GM19238 (cell line): ENCODE measurements around the gene POLR1G.

Source experiments
- DNase-seq: peaks from one replicate; pipeline ENCODE4 v3.0.0; 2011; ENCODE audit warnings: low spot score; ENCODE audit not compliant: insufficient read length

POLR1G gene, protein sequence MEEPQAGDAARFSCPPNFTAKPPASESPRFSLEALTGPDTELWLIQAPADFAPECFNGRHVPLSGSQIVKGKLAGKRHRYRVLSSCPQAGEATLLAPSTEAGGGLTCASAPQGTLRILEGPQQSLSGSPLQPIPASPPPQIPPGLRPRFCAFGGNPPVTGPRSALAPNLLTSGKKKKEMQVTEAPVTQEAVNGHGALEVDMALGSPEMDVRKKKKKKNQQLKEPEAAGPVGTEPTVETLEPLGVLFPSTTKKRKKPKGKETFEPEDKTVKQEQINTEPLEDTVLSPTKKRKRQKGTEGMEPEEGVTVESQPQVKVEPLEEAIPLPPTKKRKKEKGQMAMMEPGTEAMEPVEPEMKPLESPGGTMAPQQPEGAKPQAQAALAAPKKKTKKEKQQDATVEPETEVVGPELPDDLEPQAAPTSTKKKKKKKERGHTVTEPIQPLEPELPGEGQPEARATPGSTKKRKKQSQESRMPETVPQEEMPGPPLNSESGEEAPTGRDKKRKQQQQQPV

GRCh38 chr19:45406226-45407090, at the start of gene POLR1G:
TSS of gene POLR1G (plus strand) at chr19:45406644. CDS start at chr19:45406697, 53 bp downstream.
- peak; percentile 93 for DNase-seq

DNA sequence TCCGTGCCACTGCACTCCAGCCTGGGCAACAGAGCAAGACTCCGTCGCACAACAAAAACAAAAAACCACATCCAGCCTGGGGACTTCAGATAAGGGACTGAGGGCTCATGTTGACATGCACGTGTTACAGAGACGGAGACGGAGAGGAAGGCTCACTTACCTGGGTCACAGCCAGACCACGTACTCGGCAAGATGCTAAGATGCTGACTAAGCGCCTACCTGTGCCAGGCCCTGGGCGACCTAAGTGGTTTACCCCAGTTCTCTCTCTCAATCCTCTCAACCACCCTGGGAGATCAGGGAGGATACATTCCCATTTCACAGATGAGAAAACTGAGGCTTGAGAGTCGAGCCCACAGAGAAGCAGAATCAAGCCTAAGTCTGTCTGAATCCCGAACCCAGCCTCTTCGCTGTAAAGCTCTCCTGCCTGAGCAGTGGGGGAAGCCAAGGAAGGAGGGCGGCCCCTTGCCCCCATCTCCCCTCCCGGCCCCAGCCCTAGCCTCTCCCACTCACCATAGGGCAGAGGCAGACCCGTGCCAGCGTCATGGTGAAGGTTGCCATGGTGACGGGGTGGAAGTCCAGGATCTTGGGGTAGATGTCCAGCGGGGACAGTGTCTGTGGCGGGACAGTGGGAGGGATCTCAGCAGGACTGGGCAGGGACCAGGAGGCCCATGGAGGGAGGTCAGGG, 49.5 kb upstream of the POLR1G start:
- no peak for DNase-seq

DNA sequence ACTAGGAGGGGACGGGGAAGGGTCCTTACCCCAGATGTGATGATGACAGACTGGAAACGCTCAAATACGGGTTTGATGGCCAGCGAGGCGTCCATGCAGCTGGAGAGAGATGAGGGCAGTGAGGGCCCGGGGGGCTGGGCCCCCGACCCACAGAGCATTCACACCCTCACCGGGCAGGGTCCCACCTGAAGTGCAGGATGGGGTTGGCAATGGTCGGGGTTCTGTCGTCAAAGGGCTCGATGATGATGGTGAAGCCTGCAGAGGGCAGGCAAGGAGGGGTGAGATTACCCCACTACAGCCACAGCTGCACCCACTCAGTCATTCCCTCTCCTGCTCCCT, 49.0 kb upstream of the POLR1G start:
- DNase-seq = no peak

DNA sequence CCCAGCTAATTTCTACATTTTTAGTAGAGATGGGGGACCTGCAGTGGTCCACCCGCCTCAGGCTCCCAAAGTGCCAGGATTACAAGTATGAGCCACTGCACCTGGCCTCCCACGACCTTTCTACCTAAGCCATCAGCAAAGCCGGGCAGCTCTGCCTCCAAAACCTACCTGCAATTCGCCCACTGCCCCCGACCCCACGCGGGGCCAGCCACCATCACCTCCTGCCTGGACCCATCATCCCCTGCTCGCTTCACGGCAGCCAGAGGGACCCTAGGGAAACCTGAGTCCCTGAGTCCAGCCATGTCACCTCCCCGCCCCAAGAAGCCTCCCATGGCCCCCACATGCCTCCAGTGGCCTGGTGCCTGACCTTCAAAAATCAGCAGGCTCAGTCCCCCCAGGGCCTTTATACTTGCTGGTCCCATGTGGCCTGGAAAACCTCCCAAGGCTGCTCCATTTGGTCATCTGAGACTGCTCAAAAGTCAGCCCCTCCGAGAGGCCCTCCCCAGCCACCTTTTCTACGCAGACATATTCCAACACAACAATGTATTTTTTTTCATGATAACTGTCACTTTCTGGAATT, 48.1 kb upstream of the POLR1G start:
- no peak for DNase-seq

GRCh38 chr19:45361608-45362007, 44.8 kb upstream of the POLR1G start:
- no peak for DNase-seq

GRCh38 chr19:45362291-45362690, 44.2 kb upstream of the POLR1G start:
- DNase-seq = no peak

DNA sequence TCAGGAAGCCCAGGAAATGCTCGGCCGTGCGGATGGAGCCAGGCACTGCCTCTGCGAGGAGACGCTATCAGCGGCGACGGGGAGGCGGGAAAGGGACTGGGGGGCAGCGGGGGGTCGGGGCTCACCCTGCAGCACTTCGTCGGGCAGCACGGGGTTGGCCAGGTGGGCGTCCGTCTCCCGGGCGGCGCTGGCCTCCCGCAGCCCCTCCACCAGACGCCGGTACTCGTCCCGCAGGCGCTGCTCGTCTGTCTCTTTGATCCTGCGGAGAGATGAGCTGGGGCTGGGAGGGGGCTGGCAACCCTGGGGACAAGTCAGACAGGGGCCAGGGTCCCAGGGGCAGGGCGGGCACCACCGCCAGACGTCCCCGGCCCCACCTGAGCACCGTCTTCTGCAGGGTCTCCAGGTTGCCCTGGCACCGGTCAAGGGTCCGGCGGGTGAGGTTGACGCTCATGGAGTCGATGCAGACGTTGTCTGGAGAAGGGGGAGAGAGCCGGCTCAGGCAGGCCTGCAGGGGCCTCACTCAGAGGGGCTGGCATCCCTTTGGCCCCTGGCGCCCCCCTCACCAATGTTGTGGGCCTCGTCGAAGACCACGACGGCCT, 42.5 kb upstream of the POLR1G start:
- no peak for DNase-seq

DNA sequence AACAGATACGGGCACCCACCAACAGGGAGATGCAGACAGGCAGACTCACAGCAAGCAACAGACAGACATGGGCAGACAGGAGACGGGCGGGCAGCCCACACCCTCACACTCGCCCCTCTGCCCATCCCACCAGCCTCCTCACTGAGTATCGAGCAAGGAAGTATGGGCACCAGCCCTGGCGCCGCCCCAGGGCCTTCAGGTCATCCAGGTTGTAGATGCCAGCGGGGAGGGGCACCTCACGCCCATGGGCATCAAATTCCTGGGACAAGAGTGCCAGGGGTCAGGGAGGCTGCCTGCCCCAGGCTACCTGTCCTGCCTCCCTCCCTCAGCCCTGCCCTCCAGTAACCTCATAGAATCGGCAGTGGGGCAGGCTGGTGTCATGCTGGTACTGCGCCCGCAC, 41.7 kb upstream of the POLR1G start:
- no peak for DNase-seq

DNA sequence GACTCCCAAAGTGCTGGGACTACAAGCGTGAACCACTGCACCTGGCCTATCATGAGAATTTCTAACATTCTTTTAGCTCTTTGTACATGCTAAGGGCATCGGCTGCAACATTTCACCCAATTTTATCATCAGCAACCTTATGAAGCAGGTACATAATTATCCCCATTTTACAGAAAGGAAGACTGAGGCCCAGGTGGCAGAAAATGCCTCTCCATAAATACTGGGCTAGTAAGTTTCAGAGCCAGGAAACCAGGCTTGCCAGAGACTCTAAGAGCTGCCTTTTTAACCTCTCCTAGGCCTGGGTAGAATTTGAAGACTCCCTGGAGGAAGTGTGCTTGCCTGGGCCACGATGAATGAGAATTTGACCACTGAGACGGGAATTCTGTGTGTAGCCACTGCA, 38.3 kb upstream of the POLR1G start:
- DNase-seq = no peak

DNA sequence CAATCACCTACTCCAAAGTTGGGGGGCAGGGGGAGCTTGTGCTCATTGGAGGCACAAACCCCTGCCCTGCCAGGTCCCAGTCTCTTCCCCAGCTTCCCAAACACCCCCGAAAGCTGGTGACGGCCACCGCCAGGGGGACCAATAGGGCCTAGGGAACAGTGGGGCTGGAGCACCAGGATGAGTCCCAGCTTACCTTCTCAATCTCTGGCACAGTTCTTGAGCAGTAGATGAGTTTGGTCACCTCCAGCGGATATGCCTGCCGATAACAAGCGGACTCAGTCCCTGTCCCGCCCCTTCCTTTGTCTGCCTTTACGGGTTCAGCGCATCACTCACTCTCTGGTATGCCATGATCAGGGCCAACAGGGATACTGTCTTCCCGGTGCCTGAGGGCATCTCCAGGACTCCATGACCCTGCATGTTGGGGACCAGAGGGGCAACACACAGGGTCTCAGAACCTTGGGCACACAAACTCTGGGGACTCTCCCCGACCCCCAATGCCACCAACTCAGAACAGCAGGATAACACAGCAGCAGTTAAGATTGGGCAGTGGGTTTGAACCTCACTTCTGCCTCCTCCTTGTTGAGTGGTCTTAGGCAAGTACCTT, 37.6 kb upstream of the POLR1G start:
- no peak for DNase-seq

DNA sequence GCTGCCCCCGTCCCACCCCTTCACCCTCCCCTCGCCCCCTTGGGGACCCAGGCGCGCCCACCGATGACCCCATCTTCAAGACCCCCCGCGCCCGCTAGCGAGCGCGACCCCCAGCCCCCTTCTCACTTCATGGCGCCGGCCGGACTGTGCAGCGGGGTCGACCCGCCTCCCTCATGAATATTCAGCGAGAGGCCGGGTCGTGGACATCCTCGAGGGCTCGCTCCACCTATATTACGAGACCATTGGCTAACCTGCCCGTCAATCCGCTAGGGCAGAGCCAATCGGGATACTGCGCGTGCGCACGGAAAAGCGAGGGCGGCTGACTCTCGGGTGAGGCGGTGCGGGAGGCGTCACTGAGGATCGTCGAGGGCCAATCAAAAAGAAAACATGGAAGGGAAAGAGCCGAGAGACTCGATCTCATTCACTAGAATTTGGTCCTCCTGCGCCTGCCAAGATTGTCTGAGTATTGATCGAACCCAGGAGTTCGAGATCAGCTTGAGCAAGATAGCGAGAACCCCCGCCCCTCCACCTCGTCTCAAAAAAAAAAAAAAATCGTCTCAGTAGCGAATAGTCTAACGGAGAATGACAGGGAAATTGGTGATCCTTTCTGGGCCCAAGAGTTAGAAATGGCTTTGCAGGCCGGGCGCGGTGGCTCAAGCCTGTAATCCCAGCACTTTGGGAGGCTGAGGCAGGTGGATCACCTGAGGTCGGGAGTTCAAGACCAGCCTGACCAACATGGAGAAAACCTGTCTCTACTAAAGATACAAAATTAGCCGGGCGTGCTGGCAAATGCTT, 35.8 kb upstream of the POLR1G start, which contains the start of gene ERCC2:
Gene ERCC2, minus strand, starts transcription at position 164 of the 795 bp plus-strand sequence. Its CDS starts 33 bp downstream, at position 131.
- peak; percentile 100 for DNase-seq

- DNase-seq = no peak
Measured at GRCh38 chr19:45376045-45376724, 30.3 kb upstream of the POLR1G start.

DNA sequence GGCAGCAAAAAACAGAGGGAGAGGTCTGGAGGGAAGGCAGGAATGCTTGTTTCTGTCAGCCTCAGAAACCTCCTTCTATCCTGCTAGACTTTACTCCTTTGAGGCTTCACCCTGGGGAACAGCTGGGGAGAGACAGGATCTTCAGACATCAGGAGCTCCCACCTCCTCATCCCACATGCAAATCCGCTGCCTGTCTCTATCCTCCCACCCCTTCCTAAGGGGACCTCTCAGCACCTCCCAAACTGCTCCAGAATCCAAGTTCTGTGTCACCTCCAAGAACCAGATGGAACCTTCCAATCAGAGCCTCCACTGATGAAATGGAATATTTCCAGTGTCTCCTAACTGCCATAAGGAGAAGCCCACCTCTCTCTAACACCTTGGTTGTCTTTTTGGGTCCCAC, 26.3 kb upstream of the POLR1G start:
- no peak for DNase-seq

- no peak for DNase-seq
Measured at GRCh38 chr19:45382426-45382825, 24.0 kb upstream of the POLR1G start.

GRCh38 chr19:45385392-45386221, 20.8 kb upstream of the POLR1G start:
- no peak for DNase-seq

GRCh38 chr19:45391346-45391745, 15.1 kb upstream of the POLR1G start:
- DNase-seq = no peak

GRCh38 chr19:45391871-45392665, 14.4 kb upstream of the POLR1G start:
- no peak for DNase-seq
